NCI-H2107 treated with DMSO at 0.1 percent for 48 hours (cell line): ENCODE data around the gene TRRAP.
"Not testable (repeated sequence)": the region's sequence is repeated elsewhere in the genome, so short reads cannot be mapped to it uniquely, and the experiment has no call there.

Experiments
- DNase-seq: peaks from one replicate; lab custom pipeline; 2025; ENCODE audit not compliant: unreplicated experiment; lab: John Stamatoyannopoulos, UW

Gene TRRAP

GRCh38 chr7:99046262-99046661 lies 167.9 kb downstream of the TRRAP start:
- DNase-seq: not testable (repeated sequence)

- DNase-seq: no peak
Measured at GRCh38 chr7:99046722-99047121, 168.4 kb downstream of the TRRAP start.

- no peak for DNase-seq
Measured at GRCh38 chr7:99047526-99048077, 169.3 kb downstream of the TRRAP start.

GRCh38 chr7:99050971-99051370 lies 172.6 kb downstream of the TRRAP start:
- no peak for DNase-seq

- DNase-seq: no peak
Measured at GRCh38 chr7:99054781-99055180, 176.4 kb downstream of the TRRAP start.

GRCh38 chr7:99061001-99061776 lies 182.9 kb downstream of the TRRAP start:
- no peak for DNase-seq
